B cell (primary cell): ENCODE data around the gene ZNF581. TPM values are rescaled to one million over a fixed set of nuclear protein-coding genes. Genes with fewer than 3 reads are reported as not detected.

ENCODE experiments used
- ATAC-seq: fragments of 200-7000 bp; cut with Tn5 transposase; one replicate; pipeline ENCODE4 v1.10.0; 2021; ENCODE audit warnings: low read depth, mild to moderate bottlenecking, moderate number of reproducible peaks, moderate library complexity
- CTCF ChIA-PET: fragments of 350-600 bp; sonication (Branson Sonifier 250); formaldehyde crosslinking; loops from one replicate; lab custom pipeline; 2021; ENCODE audit warnings: antibody characterized with exemption, inconsistent platforms; lab: Charles Lee
- POLR2A ChIA-PET: fragments of 350-600 bp; sonication (Branson Sonifier 250); formaldehyde crosslinking; loops from one replicate; lab custom pipeline; 2021; ENCODE audit warnings: antibody characterized with exemption; lab: Charles Lee
- DNase-seq: peaks from one replicate; pipeline ENCODE4 v3.0.0; 2013
- H2AFZ ChIP-seq: 2 replicates; pipeline ENCODE4 v1.6.1; 2012; ENCODE audit warnings: mild to moderate bottlenecking, low read depth, low read length; ENCODE audit not compliant: insufficient read depth, poor library complexity, severe bottlenecking
- H3K27ac ChIP-seq, 2 donors: 1 replicate in 1 of 2; 2 replicates in 1 of 2; pipeline ENCODE4 v1.5.1; 2012 to 2013; ENCODE audit warnings: low read length in 2 of 2, mild to moderate bottlenecking in 2 of 2, moderate library complexity in 1 of 2
- H3K27me3 ChIP-seq, 4 experiments: fragments of 200-600 bp in 1 of 4; sonication (generic) in 1 of 4; replicated peaks in 1 of 4; 1 replicate in 2 of 4; 2 replicates in 2 of 4; pipeline versions ENCODE4 v1.6.1 to v1.7.0; 2013 to 2016; ENCODE audit warnings: low read length in 3 of 4, mild to moderate bottlenecking in 2 of 4, mixed read lengths in 1 of 4, moderate library complexity in 1 of 4; ENCODE audit not compliant: insufficient read depth in 4 of 4, control insufficient read depth in 3 of 4; ENCODE audit errors: control extremely low read depth in 1 of 4
- H3K36me3 ChIP-seq, 2 experiments: replicated peaks in 1 of 2; 1 replicate in 1 of 2; 2 replicates in 1 of 2; pipeline versions ENCODE4 v1.6.1 to v1.7.1; 2013; ENCODE audit warnings: low read length in 1 of 2; ENCODE audit not compliant: insufficient read depth in 2 of 2, control insufficient read depth in 1 of 2; ENCODE audit errors: control extremely low read depth in 1 of 2, extremely low read depth in 1 of 2
- H3K4me1 ChIP-seq, 2 donors: fragments of 200-600 bp in 1 of 2; sonication (generic) in 1 of 2; 1 replicate in 1 of 2; 2 replicates in 1 of 2; pipeline versions ENCODE4 v1.5.1 to v1.6.1; 2013 to 2017; ENCODE audit warnings: low read length in 2 of 2; ENCODE audit not compliant: control insufficient read depth in 2 of 2, insufficient read depth in 2 of 2
- H3K4me2 ChIP-seq: replicated peaks from 2 replicates; pipeline ENCODE3; 2012; ENCODE audit warnings: mild to moderate bottlenecking, low read depth, low read length; ENCODE audit not compliant: poor library complexity, severe bottlenecking
- H3K4me3 ChIP-seq, 5 experiments: fragments of 200-600 bp in 1 of 5; sonication (generic) in 1 of 5; 1 replicate in 3 of 5; 2 replicates in 2 of 5; pipeline versions ENCODE4 v1.5.1 to v1.7.0; 2011 to 2016; ENCODE audit warnings: low read length in 4 of 5, mild to moderate bottlenecking in 4 of 5, low read depth in 2 of 5, control low read depth in 1 of 5, moderate library complexity in 1 of 5; ENCODE audit not compliant: insufficient read depth in 1 of 5; ENCODE audit errors: control extremely low read depth in 1 of 5, extremely low read depth in 1 of 5
- H3K79me2 ChIP-seq: fragments of 200-600 bp; sonication (generic); one replicate; pipeline ENCODE4 v1.6.0; 2016; ENCODE audit warnings: low read length; ENCODE audit not compliant: control insufficient read depth, insufficient read depth
- H3K9ac ChIP-seq: fragments of 200-600 bp; sonication (generic); 2 replicates; pipeline ENCODE4 v1.6.1; 2017; ENCODE audit warnings: mild to moderate bottlenecking, low read length, moderate library complexity
- H3K9me3 ChIP-seq, 3 donors: one replicate each; pipeline versions ENCODE4 v1.6.1 to v1.7.1; 2013; ENCODE audit warnings: low read length in 2 of 3; ENCODE audit not compliant: control insufficient read depth in 2 of 3, insufficient read depth in 1 of 3; ENCODE audit errors: control extremely low read depth in 1 of 3
- H4K20me1 ChIP-seq: 2 replicates; pipeline ENCODE4 v1.6.0; 2012; ENCODE audit warnings: mild to moderate bottlenecking, low read length; ENCODE audit not compliant: insufficient read depth, control insufficient read depth, poor library complexity, severe bottlenecking
- H3K27ac Mint-ChIP-seq: one replicate; pipeline ENCODE4 v1.8.0; 2021; ENCODE audit warnings: mixed read lengths
- H3K27me3 Mint-ChIP-seq: one replicate; pipeline ENCODE4 v1.8.0; 2021; ENCODE audit warnings: mixed read lengths
- H3K4me1 Mint-ChIP-seq: one replicate; pipeline ENCODE4 v1.8.0; 2021; ENCODE audit warnings: mixed read lengths
- H3K4me3 Mint-ChIP-seq: one replicate; pipeline ENCODE4 v1.8.0; 2021; ENCODE audit warnings: mixed read lengths
- H3K9me3 Mint-ChIP-seq: one replicate; pipeline ENCODE4 v1.8.0; 2022; ENCODE audit warnings: mixed read lengths; ENCODE audit not compliant: insufficient read depth
- CTCF ChIP-seq: fragments of 200-600 bp; IDR thresholded peaks from one replicate; pipeline ENCODE4 v1.8.0; 2022; ENCODE audit warnings: antibody characterized with exemption, mild to moderate bottlenecking
- EZH2 ChIP-seq: IDR thresholded peaks from 2 replicates; pipeline ENCODE4 v1.6.1; 2012; ENCODE audit warnings: borderline replicate concordance, low read depth, mild to moderate bottlenecking, moderate library complexity, low read length; ENCODE audit not compliant: insufficient read depth, poor library complexity, severe bottlenecking
- WGBS: methylation state at CpG from one replicate; pipeline ENCODE4 v1.1.5; 2013; ENCODE audit warnings: missing lambda C conversion rate; ENCODE audit not compliant: insufficient coverage; 5-methylcytosine and 5-hydroxymethylcytosine counted together
- intact Hi-C: fragments of 100-400 bp; cut with micrococcal nuclease; formaldehyde crosslinking; loops from one replicate; pipeline ENCODE4 v1.10.0; 2022
- polyA plus RNA-seq: library from polyadenylated mRNA; depleted of rRNA; stranded (reverse); fragments of >200 nt; gene quantifications from 2 replicates; pipeline ENCODE4 v1.2.3, GENCODE V29; 2012
- total RNA-seq, 2 donors: library from RNA; stranded (reverse); fragments of 120-200 nt in 1 of 2; gene quantifications; 1 replicate in 1 of 2; 2 replicates in 1 of 2; pipeline versions ENCODE4 v1.2.3 to v1.2.4, GENCODE V29; 2013 to 2022

The ZNF581 gene
- total and polyA plus RNA-seq, 2 donors (not counting 1 experiment from before 2014, with no cell fraction given) = 48.2 to 51.3 TPM

- no peaks in the 10 kb centered on the region for H3K9me3 Mint-ChIP-seq
- ATAC-seq (peak; percentile 17), DNase-seq (peak; percentile 91)
- Histone ChIP-seq H2AFZ (peak overlapping the region; percentile 53), H3K27me3 (no peaks in the 10 kb centered on the region), H4K20me1 (peaks cover 17% of the 10 kb centered on the region), H3K4me1 (peaks cover 36 to 75% of the 10 kb centered on the region in 2 donors), H3K36me3 (peaks cover 2 to 8% of the 10 kb centered on the region in 2 experiments), H3K9me3 (peaks cover 0 to 11% (median 0%) of the 10 kb centered on the region in 3 donors), H3K27ac (peak overlapping the region; percentile 72 to 79), H3K4me2 (peak overlapping the region; percentile 96), H3K79me2 (peaks cover 36% of the 10 kb centered on the region), H3K9ac (peak overlapping the region; percentile 77), H3K4me3 (peak overlapping the region in 4 of 5 experiments; percentile 28 to 85 (median 80))
- peak overlapping the region; percentile 84 for H3K4me3 Mint-ChIP-seq
- peak overlapping the region; percentile 91 for H3K27ac Mint-ChIP-seq
- 31% methylated on average over 38 of the region's 38 CpGs for WGBS
- peak; percentile 38 for TF ChIP-seq CTCF
- TF ChIP-seq EZH2 = no peak
- ChIA-PET POLR2A (interaction anchor here (0.8 to 1.5 kb wide), 4 partner anchors 9 to 40 kb away, joined by 3 to 9 read pairs (median 4); partner anchors contain the start of gene U2AF2), CTCF (interaction anchor here (1.0 to 9.4 kb wide), 7 partner anchors 7 to 52 kb away, joined by 3 to 131 read pairs (median 4); partner anchors contain the start of gene CCDC106)
- intact Hi-C loops = loop anchor here (5.0 kb wide), 3 partner anchors 33 to 233 kb away; partner anchors contain the start of genes EPN1, UBE2S and ZNF865
- peaks cover 74% of the 10 kb centered on the region for H3K4me1 Mint-ChIP-seq
- no peaks in the 10 kb centered on the region for H3K27me3 Mint-ChIP-seq
Measured at GRCh38 chr19:55640043-55640576, 3.3 kb upstream of the ZNF581 start.
